Measurements from ENCODE around the gene ITCH. TPM values are rescaled to one million over a fixed set of nuclear protein-coding genes. Genes with fewer than 3 reads are reported as not detected.

The ITCH gene
- total and polyA plus RNA-seq, 2 of the 8 experiments (the other 6 are each of a cell fraction or from before 2014, with no cell fraction given), result 3.9 to 45.2 TPM

DNA sequence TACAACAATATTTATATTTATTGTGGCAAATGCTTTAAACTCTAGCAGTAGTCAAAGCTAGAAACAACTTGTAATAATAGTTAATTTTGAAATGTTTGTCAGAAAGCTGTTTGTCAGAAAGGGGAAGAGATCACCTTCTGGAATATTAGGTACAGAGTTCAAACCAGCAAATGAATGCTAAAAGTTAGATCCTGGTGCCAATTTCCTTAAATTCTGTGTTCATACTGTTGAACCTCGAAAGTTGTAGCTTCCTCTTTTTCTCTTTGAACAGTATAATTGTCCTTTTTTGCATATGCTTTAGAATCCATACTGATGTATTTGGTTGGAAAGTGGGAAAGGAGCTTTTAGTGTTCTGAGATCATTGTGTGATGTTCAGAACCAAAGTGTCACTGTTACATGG is 22.4 kb downstream of the ITCH start:
- no peak overlapping the region for H2AFZ ChIP-seq (ENCODE audit: low read length)
- no peak overlapping the region for H2BK12ac ChIP-seq (ENCODE audit: low read depth, low read length)
- no peak overlapping the region for H3K23ac ChIP-seq (ENCODE audit: insufficient read length)
- H2BK15ac ChIP-seq (ENCODE audit: low read length), result no peak overlapping the region
- H3K79me2 ChIP-seq (ENCODE audit: control insufficient read depth in 1 of 2, insufficient read depth in 2 of 2, low read length in 2 of 2), result peaks cover 0 to 61% of the 10 kb centered on the region in 2 experiments; a peak in 2 of 4 replicates
- no peak overlapping the region for H3K4ac ChIP-seq (replicated peaks; ENCODE audit: insufficient read length, low read depth, low read length)
- H4K8ac ChIP-seq (ENCODE audit: extremely low read depth, insufficient read depth, low read length), result no peak overlapping the region
- H3K36me3 ChIP-seq (ENCODE audit: control insufficient read depth in 2 of 4, insufficient read depth in 4 of 4, low read length in 3 of 4), result peaks cover 0 to 3% (median 0%) of the 10 kb centered on the region in 4 experiments; a peak in 1 of 8 replicates
- no peak overlapping the region for H3K18ac ChIP-seq (ENCODE audit: extremely low read depth, low read length)
- H4K5ac ChIP-seq (ENCODE audit: insufficient read length, low read depth, low read length), result no peak overlapping the region
- H2BK5ac ChIP-seq (ENCODE audit: low read depth, low read length), result no peak overlapping the region
- H4K91ac ChIP-seq (replicated peaks; ENCODE audit: insufficient read length, low read length), result no peak overlapping the region
- H3K23me2 ChIP-seq (ENCODE audit: low read depth, low read length), result no peaks in the 10 kb centered on the region
- no peaks in the 10 kb centered on the region for H3K4me1 ChIP-seq (replicated peaks in 1 of 4; ENCODE audit: control insufficient read depth in 3 of 4, insufficient read depth in 4 of 4, low read length in 3 of 4)
- no peak overlapping the region for H3K9ac ChIP-seq (replicated peaks in 1 of 4; ENCODE audit: extremely low read depth in 1 of 4, low read depth in 3 of 4, low read length in 3 of 4)
- H2BK20ac ChIP-seq (ENCODE audit: low read length), result no peak overlapping the region
- no peak overlapping the region for H3K4me2 ChIP-seq (ENCODE audit: insufficient read depth in 1 of 2, low read depth in 2 of 2, low read length in 2 of 2)
- H3K27me3 ChIP-seq (replicated peaks in 1 of 4; ENCODE audit: control insufficient read depth in 3 of 4, extremely low read depth in 1 of 4, insufficient read depth in 3 of 4, low read length in 3 of 4), result no peaks in the 10 kb centered on the region
- peaks cover 0 to 1% of the 10 kb centered on the region in 2 experiments for H4K20me1 ChIP-seq (replicated peaks in 1 of 2; ENCODE audit: control insufficient read depth in 1 of 2, insufficient read depth in 2 of 2, low read length in 2 of 2)
- H3K27ac ChIP-seq (ENCODE audit: low read depth, low read length), result no peak overlapping the region
- no peak overlapping the region for H2AK5ac ChIP-seq (ENCODE audit: low read depth, low read length)
- FAIRE-seq (no peak), DNase-seq (ENCODE audit: low read depth in 1 of 2, low spot score in 2 of 2) (no peak)
- no peak overlapping the region for H3K4me3 ChIP-seq (ENCODE audit: extremely low read depth in 1 of 4, insufficient read depth in 2 of 4, low read depth in 3 of 4, low read length in 4 of 4)
- H2BK120ac ChIP-seq (replicated peaks; ENCODE audit: low read depth, low read length), result no peak overlapping the region
- no peaks in the 10 kb centered on the region; the same call in none of the 2 replicates for H3K79me1 ChIP-seq (ENCODE audit: low read depth, low read length)
- 93% methylated on average over 1 of the region's 1 CpG; no CpG with 5 or more reads in 1 of the 2 experiments for WGBS, 2 experiments (ENCODE audit: extremely low coverage in 1 of 2, insufficient coverage in 1 of 2, insufficient read length in 1 of 2, insufficient replicate concordance in 2 of 2, low coverage in 1 of 2, low lambda C conversion rate in 2 of 2, missing lambda C conversion rate in 1 of 2)
- no peaks in the 10 kb centered on the region for H3K9me3 ChIP-seq (ENCODE audit: insufficient read depth in 2 of 2, low read depth in 1 of 2, low read length in 1 of 2)
- ChIA-PET CTCF (ENCODE audit: partially characterized antibody) (interaction anchor here (0.6 to 1.6 kb wide), 3 partner anchors 13 to 154 kb away, joined by 3 to 7 read pairs (median 3); no protein-coding TSS in a partner anchor), POLR2A (ENCODE audit: partially characterized antibody) (no interaction called here)
- TF ChIP-seq, protein P1, sequence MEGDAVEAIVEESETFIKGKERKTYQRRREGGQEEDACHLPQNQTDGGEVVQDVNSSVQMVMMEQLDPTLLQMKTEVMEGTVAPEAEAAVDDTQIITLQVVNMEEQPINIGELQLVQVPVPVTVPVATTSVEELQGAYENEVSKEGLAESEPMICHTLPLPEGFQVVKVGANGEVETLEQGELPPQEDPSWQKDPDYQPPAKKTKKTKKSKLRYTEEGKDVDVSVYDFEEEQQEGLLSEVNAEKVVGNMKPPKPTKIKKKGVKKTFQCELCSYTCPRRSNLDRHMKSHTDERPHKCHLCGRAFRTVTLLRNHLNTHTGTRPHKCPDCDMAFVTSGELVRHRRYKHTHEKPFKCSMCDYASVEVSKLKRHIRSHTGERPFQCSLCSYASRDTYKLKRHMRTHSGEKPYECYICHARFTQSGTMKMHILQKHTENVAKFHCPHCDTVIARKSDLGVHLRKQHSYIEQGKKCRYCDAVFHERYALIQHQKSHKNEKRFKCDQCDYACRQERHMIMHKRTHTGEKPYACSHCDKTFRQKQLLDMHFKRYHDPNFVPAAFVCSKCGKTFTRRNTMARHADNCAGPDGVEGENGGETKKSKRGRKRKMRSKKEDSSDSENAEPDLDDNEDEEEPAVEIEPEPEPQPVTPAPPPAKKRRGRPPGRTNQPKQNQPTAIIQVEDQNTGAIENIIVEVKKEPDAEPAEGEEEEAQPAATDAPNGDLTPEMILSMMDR (IDR thresholded peaks at IDR 0.05; ENCODE audit: control extremely low read depth in 1 of 3, insufficient read depth in 1 of 3, low read depth in 1 of 3, low read length in 3 of 3), result no peak
- no peak for TF ChIP-seq EGR1 (IDR thresholded peaks at IDR 0.05; ENCODE audit: borderline replicate concordance, low read depth, low read length)
- no peak for TF ChIP-seq HDAC2 (IDR thresholded peaks at IDR 0.05; ENCODE audit: borderline replicate concordance in 1 of 2, low read depth in 2 of 2, low read length in 2 of 2)
- TF ChIP-seq ZNF274 (IDR thresholded peaks at IDR 0.05; ENCODE audit: borderline replicate concordance, extremely low read depth, low read length), result no peak
- no peak for TF ChIP-seq NANOG (IDR thresholded peaks at IDR 0.05; ENCODE audit: insufficient read depth, low read depth, low read length, poor library complexity, severe bottlenecking)
- no peak for TF ChIP-seq TEAD4 (IDR thresholded peaks at IDR 0.05; ENCODE audit: low read depth, low read length)
- TF ChIP-seq GABPA (IDR thresholded peaks at IDR 0.05; ENCODE audit: borderline replicate concordance, insufficient read depth, low read length), result no peak
- TF ChIP-seq SRF (IDR thresholded peaks at IDR 0.05; ENCODE audit: low read depth, low read length), result no peak
- H3K56ac ChIP-seq (replicated peaks; ENCODE audit: insufficient read length, low read depth, low read length), result no peak overlapping the region
- H3K14ac ChIP-seq (ENCODE audit: insufficient read length), result no peak overlapping the region
